Adipose tissue (tissue), 3 donors: ENCODE results near the gene TTLL10. TPM values are rescaled to one million over a fixed set of nuclear protein-coding genes. Genes with fewer than 3 reads are reported as not detected.
"Not testable (repeated sequence)": the region's sequence is repeated elsewhere in the genome, so short reads cannot be mapped to it uniquely, and the experiment has no call there.

ENCODE experiments used
- H3K27ac ChIP-seq: one replicate; pipeline ENCODE4 v1.5.1; 2013; ENCODE audit warnings: low read depth, low read length
- WGBS, 3 donors: extraction: QIAGEN DNeasy Blood & Tissue Kit; methylation state at CpG; one replicate each; pipeline ENCODE4 v1.1.7; 2013; 5-methylcytosine and 5-hydroxymethylcytosine counted together
- polyA plus RNA-seq, 3 donors: library from polyadenylated mRNA; stranded (reverse); fragments of 200-250 nt; gene quantifications; one replicate each; pipeline ENCODE4 v1.2.3, GENCODE V29; 2013
- donor health status: healthy with polysubstance abuse.
- donor health status: Bipolar disorder and iron deficiency.
- donor health status: healthy.

The TTLL10 gene
- polyA plus RNA-seq, 3 donors: 0.13 to 0.98 (median 0.45) TPM

DNA sequence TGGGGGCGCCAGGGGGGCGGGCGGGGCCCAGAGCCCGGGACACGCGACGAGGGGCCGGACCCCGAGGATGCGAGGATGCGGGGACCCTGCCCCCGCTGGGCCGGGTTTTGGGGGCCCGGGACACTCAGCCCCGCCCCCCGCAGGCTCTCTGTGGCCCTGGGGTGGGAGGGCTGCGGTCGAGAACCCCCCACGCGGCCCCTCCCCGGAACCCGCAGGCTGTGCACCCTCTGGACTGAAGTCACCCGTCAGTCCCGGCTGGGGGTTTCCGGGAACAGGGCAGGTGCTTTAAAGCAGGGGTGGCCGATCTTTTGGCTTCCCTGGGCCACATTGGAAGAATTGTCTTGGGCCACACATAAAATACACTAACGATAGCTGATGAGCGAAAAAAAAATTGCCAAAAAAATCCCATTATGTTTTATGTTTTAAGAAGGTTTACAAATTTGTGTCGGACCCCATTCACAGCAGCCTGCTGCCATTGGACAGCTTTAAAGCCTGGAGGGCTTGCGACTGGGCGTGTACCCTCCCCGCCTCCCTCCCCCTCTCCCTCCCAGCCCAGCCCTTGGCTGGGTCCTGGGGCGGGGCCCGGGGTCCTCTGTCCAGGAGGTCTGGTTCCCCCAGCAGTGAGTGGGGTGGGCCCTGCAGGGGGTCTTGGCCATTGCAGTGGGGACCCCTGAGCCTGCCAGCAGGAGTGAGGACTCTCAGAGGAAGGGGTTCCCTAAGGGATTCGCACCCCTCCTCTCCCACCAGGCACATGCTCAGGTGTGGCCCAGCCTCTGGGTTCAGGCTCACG lies 36.2 kb upstream of the TTLL10 start:
- 15 to 31% (median 17%) methylated on average over 24 to 34 of the region's 36 CpGs for WGBS, 3 donors
- no peak overlapping the region for H3K27ac ChIP-seq

- H3K27ac ChIP-seq: no peak overlapping the region
- 57 to 77% (median 68%) methylated on average over 15 to 18 of the region's 18 CpGs for WGBS, 3 donors
Measured at GRCh38 chr1:1140673-1141072, 33.0 kb upstream of the TTLL10 start.

DNA sequence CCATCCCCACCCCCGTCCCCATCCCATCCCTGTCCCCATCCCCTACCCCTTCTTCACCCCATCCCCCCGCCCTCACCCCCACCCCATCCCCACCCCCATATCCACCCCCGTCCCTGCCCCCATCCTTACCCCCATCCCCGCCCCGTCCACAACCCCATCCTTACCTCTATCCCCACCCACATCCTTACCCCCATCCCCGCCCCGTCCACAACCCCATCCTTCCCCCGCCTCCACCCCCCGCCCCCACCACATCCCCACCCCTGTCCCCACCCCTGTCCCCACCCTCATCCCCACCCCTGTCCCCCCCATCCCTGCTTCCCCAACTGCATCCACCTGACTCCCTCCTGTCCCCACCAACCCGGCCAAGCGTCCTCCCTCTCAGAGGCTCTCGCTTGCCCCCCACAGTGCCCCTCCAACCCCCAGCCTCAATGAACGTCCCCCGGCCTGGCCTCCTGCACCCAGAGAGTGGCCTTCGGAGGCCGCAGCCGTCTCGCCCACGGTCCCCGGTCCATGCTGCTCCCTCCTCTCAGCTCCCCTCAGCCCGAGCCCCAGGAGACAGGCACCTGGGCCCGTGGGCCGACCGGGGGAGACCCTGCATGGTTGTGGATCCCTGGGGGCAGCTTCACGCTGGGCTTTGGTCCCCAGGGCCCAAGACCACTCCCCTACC lies 32.3 kb upstream of the TTLL10 start:
- WGBS, 3 donors: 58 to 82% (median 64%) methylated on average over 19 to 24 of the region's 25 CpGs
- no peak overlapping the region for H3K27ac ChIP-seq

DNA sequence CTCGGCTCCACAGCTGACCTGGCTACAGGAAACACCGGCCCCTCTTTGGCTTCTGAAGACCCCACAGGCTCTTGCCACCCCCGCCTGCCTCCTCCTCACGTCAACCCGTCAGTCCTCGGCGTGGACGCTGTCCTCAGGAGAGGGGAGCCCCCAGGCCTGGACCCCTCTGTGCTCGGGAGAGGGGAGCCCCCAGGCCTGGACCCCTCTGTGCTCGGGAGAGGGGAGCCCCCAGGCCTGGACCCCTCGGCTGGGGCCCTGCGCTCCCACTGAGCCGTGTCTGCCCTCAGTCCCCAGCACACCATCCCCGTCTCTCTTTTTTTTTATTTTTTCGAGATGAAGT lies 31.8 kb upstream of the TTLL10 start:
- 80 to 82% (median 80%) methylated on average over 15 of the region's 15 CpGs for WGBS, 3 donors
- H3K27ac ChIP-seq: no peak overlapping the region

- 65 to 85% (median 72%) methylated on average over 15 of the region's 15 CpGs for WGBS, 3 donors
- not testable (repeated sequence) for H3K27ac ChIP-seq
Measured at GRCh38 chr1:1142352-1142751, 31.3 kb upstream of the TTLL10 start.

- WGBS, 3 donors: 82 to 90% (median 87%) methylated on average over 19 of the region's 19 CpGs
- no peak overlapping the region for H3K27ac ChIP-seq
Measured at GRCh38 chr1:1142844-1143243, 30.8 kb upstream of the TTLL10 start.

DNA sequence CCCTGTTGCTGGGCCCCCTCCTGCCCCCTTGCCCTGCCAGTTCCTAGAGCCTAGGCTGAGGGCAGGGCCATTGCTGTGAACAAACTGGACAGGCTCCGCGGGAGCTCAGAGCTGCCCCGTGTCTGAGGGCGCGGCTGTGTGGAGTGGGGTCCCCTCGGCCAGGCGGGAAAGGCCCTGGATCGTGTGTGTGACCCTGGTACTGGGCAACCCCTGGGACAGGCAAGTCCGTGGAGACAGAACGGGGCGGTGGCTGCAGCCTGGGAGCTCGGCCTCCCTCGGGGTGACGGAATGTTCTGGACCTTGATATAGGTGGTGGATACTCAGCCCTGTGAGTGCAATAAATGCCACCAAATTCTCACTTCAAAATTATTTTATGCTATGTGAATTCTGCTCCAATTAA lies 30.0 kb upstream of the TTLL10 start:
- H3K27ac ChIP-seq: no peak overlapping the region
- WGBS, 3 donors: 79 to 92% (median 92%) methylated on average over 14 of the region's 14 CpGs

- 42 to 62% (median 45%) methylated on average over 42 of the region's 42 CpGs for WGBS, 3 donors
- H3K27ac ChIP-seq: no peak overlapping the region
Measured at GRCh38 chr1:1144122-1144842, 29.4 kb upstream of the TTLL10 start.

GRCh38 chr1:1144843-1145546 lies 28.7 kb upstream of the TTLL10 start:
- 67 to 91% (median 80%) methylated on average over 20 to 32 of the region's 32 CpGs for WGBS, 3 donors
- no peak overlapping the region for H3K27ac ChIP-seq

DNA sequence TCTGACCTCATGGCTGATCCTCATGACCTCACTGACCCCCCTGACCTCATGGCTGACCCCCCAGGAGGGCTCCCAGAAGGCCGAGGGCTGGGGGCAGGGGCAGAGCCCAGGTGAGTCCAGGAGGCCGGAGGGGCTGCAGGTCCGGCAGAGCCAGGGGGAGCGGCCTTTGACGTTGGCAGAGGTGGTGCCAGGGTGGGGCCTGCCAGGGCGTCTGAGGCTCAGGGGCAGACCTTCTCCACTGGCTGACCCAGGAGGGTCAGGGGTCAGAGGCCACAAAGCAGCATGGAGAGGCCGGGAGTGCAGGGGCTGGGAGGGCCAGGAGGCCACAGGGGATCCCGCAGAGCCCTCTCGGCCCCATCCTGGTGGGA lies 28.1 kb upstream of the TTLL10 start:
- no peak overlapping the region for H3K27ac ChIP-seq
- 77 to 85% (median 83%) methylated on average over 8 to 9 of the region's 9 CpGs for WGBS, 3 donors

GRCh38 chr1:1146026-1146425 lies 27.7 kb upstream of the TTLL10 start:
- no peak overlapping the region for H3K27ac ChIP-seq
- 80 to 85% (median 81%) methylated on average over 12 to 14 of the region's 14 CpGs for WGBS, 3 donors

- 90 to 94% (median 93%) methylated on average over 15 of the region's 15 CpGs for WGBS, 3 donors
- H3K27ac ChIP-seq: no peak overlapping the region
Measured at GRCh38 chr1:1146596-1146995, 27.1 kb upstream of the TTLL10 start.

GRCh38 chr1:1148061-1148460 lies 25.6 kb upstream of the TTLL10 start:
- 86 to 93% (median 92%) methylated on average over 13 of the region's 13 CpGs for WGBS, 3 donors
- H3K27ac ChIP-seq: no peak overlapping the region

- no peak overlapping the region for H3K27ac ChIP-seq
- WGBS, 3 donors: 65 to 84% (median 81%) methylated on average over 24 of the region's 24 CpGs
Measured at GRCh38 chr1:1148569-1148968, 25.1 kb upstream of the TTLL10 start.

GRCh38 chr1:1149416-1149815 lies 24.3 kb upstream of the TTLL10 start:
- 77 to 90% (median 85%) methylated on average over 10 to 15 of the region's 15 CpGs for WGBS, 3 donors
- no peak overlapping the region for H3K27ac ChIP-seq

- 54 to 81% (median 77%) methylated on average over 12 of the region's 12 CpGs for WGBS, 3 donors
- no peak overlapping the region for H3K27ac ChIP-seq
Measured at GRCh38 chr1:1150100-1150499, 23.6 kb upstream of the TTLL10 start.

DNA sequence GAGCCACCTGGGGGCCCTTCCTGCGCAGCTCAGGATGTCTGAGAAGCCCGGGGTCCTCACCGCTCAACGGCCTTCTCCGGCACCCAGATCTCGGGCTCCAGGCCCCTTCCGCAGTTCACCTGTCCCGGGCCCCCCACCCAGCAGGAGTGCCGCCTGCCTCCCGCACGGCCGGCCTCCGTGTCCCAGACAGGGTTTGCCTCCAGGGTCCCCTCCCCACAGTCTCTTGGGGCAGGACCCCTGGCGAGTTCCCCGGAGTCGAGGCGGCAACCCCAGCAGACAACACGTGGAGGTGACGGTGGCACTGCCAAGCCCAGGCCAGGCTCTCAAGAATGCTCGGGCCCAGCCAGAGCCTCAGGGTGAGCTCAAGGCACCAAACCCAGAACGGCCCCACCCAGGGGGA lies 22.4 kb upstream of the TTLL10 start:
- H3K27ac ChIP-seq: no peak overlapping the region
- WGBS, 3 donors: 92 to 95% (median 94%) methylated on average over 12 to 21 of the region's 21 CpGs

GRCh38 chr1:1152431-1152830 lies 21.2 kb upstream of the TTLL10 start:
- H3K27ac ChIP-seq: not testable (repeated sequence)
- 82 to 95% (median 92%) methylated on average over 13 of the region's 13 CpGs for WGBS, 3 donors

DNA sequence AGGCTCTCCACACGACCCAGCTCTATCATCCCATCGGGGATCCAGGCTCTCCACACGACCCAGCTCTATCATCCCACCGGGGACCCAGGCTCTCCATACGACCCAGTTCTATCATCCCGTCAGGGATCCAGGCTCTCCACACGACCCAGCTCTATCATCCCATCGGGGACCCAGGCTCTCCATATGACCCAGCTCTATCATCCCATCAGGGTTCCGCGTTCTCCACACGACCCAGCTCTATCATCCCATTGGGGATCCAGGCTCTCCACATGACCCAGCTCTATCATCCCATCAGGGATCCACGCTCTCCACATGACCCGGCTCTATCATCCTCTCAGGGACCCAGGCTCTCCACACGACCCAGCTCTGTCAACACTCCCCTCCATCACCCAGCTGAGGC lies 20.5 kb upstream of the TTLL10 start:
- not testable (repeated sequence) for H3K27ac ChIP-seq
- 86 to 93% (median 89%) methylated on average over 14 of the region's 14 CpGs for WGBS, 3 donors
